ENCODE data around the gene MUC6.

The MUC6 gene

GRCh38 chr11:1051356-1052132 lies 15.0 kb upstream of the MUC6 start:
- no peak for DNase-seq (ENCODE audit: low read depth in 2 of 3, low spot score in 2 of 3)

GRCh38 chr11:1050581-1051355 lies 14.2 kb upstream of the MUC6 start:
- DNase-seq (ENCODE audit: low read depth in 2 of 3, low spot score in 2 of 3), result peak; percentile 38 to 52 (median 42)

DNA sequence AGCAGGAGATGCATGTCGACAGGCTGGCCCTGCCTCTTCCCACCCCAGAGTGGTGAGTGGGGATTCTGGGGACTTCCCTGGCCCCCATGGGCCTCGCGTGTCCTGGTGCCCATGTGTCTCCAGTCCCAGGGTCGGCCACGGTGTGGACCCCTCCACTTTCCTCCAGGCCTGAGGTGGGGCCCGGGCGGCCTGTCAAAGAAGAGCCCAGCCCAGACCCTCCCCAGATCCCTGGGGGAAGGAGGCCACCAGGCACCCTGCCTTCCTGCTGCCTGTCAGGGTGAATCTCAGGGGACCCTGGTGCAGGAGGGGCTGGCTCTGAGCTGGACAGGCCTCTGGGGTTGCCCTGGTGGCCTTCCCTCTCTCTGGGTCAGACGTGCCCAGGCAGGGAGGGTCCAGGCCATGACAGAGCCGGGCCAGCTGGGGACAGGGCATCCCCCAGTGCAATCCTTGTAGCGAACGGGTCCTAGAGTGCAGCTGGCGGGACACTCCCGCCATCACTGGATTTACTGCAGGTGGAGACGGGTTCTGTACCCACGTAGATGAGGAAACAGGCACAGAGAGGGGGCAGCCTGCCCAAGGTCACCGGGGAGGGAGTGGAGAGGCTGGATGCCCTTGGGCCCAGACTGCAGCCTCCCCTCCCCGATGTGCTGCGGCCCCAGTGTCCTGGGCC lies 13.5 kb upstream of the MUC6 start:
- no peak for DNase-seq (ENCODE audit: low read depth in 2 of 3, low spot score in 2 of 3)

DNA sequence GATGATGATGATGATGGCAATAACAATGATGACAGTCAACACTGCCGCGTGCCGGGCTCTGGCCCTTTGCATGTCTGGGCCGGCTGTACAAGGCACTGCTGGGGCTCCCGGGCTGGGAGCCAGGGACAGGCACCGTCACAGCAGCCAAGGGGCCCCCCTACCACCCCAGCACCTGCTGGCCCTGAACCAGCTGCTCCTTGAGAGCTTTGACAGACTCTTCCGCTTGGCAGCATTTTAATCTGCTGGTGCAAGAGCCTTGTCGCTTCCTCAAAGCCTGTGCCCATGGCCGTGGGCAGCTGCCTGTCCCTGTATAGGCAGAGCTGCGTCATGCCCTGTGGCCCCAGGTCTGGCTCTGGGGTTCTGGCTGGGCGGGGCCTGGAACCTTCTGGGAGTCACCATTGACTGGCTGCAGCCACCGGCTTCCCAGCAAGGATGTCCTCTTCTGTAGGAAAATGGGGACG lies 12.9 kb upstream of the MUC6 start:
- no peak for DNase-seq (ENCODE audit: low read depth in 2 of 3, low spot score in 2 of 3)

- no peak for DNase-seq (ENCODE audit: low read depth in 2 of 3, low spot score in 2 of 3)
Observed at GRCh38 chr11:1049071-1049405, 12.5 kb upstream of the MUC6 start.

DNA sequence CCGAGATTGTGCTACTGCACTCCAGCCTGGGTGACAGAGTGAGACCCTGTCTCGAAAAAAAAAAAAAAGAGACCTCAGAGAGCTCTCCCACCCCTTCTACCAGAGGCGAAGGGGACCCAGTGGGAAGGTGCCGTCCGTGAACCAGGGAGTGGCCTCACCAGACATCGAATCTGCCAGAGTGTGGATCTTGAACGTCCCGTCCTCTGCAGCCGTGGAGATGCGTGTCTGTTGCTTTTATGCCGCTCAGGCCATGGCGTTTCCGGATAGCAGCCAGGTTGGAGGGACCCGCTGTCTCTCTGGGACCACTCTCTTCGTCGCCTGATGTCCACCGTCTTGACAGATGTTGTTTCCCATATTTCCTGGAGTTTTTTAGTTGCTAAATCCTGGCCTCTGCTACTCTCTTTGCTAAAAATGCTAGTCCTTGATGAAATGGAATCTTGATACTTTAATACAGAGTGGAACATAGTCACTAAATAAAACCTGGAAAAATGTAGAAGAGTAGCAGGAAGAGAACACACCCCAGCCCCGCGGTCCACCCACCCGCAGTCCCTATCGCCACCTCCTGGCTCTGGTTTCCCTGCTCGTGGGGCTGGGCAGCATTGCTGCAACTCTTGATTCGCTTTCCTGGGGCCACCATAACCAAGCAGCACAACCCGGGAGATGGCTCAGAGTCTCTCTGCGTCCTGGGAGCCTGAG lies 12.0 kb upstream of the MUC6 start:
- DNase-seq (ENCODE audit: low read depth in 2 of 3, low spot score in 2 of 3), result no peak

GRCh38 chr11:1047595-1048156 lies 11.2 kb upstream of the MUC6 start:
- DNase-seq (ENCODE audit: low read depth in 2 of 3, low spot score in 2 of 3), result no peak

DNA sequence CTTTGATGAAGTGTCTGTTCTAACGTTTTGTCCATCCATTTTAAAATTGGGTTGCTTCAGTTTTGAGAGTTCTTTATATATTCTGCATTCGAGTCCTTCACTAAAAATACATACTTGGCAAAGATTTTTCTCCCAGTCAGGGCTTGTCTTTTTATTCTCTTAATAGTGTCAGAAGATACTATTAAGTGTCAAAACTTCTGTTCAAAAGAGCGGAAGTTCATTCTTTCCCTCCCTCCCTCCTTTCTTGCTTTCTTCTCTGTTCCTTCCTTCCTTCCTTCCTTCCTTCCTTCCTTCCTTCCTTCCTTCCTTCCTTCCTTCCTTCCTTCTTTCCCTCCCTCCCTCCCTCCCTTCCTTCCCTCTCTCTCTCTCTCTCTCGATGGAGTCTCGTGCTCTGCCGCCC lies 7.6 kb upstream of the MUC6 start:
- no peak for DNase-seq (ENCODE audit: low read depth in 2 of 3, low spot score in 2 of 3)

GRCh38 chr11:1043563-1044096 lies 7.1 kb upstream of the MUC6 start:
- DNase-seq (ENCODE audit: low read depth in 2 of 3, low spot score in 2 of 3), result no peak

- DNase-seq (ENCODE audit: low read depth in 2 of 3, low spot score in 2 of 3), result no peak
Observed at GRCh38 chr11:1042626-1043562, 6.4 kb upstream of the MUC6 start.

DNA sequence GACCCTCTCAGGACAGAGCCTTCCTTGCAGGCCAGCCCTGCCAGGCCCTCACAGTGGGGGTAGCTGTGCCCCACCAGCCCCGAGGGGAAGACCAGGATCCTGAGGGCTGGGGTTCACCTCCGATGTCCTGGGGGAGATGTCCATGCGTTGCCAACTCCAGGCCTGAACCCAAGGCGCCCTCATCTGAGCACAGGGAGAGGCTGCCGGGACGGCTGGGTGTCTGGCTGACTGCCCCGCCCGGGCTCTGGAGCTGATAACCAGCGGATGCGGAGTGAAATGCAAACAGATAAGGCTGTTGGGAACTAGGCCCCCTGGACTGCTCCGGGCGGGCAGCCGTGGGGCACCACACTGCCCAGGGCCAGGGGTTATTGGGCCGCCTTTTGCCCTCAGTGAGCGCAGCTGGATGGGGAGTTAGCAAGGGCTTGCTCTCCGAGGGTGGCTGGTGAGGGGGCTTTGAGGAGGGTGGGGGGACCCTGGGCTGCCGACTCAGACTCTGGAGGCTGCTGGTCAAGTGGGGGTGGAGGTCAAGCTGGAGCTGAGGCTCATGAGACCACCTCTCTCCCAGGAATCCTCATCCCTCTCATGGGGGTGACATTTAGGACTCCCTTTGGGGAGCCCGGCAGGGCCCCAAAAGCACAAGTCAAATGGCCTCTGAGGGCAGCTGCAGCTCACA lies 5.6 kb upstream of the MUC6 start:
- no peak for DNase-seq (ENCODE audit: low read depth in 2 of 3, low spot score in 2 of 3)

GRCh38 chr11:1041471-1041870 lies 5.0 kb upstream of the MUC6 start:
- DNase-seq (ENCODE audit: low read depth in 2 of 3, low spot score in 2 of 3), result no peak

DNA sequence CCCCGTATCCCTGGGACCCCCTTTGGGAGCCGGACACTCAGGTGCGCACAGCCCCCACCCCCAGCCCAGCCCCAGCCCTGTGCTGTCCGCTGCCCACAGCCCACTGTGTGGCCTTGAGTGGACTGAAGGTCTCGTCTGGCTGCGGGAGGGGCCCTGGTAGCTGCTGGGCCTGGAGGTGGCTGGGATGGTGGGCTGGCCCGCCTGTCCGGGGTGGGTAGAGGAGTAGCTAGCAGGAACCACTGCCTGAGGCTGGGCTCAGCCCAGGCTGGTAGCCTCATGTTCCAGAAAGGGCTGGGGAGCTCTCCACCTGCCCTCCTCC lies 4.6 kb upstream of the MUC6 start:
- DNase-seq (ENCODE audit: low read depth in 2 of 3, low spot score in 2 of 3), result no peak

GRCh38 chr11:1040428-1041148 lies 4.1 kb upstream of the MUC6 start:
- DNase-seq (ENCODE audit: low read depth in 2 of 3, low spot score in 2 of 3), result no peak

GRCh38 chr11:1039481-1040427 lies 3.2 kb upstream of the MUC6 start:
- no peak for DNase-seq (ENCODE audit: low read depth in 2 of 3, low spot score in 2 of 3)

GRCh38 chr11:1038921-1039320 lies 2.4 kb upstream of the MUC6 start:
- no peak for DNase-seq (ENCODE audit: low read depth in 2 of 3, low spot score in 2 of 3)

DNA sequence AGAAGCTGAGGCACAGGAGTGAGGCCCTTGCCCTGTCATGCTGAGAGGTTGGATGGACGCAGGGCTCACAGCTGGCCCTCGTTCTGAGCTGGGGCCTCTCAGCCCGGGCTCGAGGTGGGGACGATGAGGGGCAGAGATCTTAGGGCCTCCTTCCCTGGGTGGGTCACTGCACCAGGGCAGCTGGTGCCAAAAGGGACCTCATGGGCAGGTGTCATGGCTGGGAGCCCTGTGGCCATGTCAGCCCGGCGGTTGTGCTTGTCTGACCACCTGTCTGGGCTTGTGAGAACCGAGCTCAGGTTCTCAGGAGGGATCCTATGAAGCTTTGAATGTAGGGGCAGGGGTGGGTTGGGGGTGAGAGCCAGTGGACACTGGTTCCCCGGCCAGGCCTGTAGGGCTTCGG lies 1.8 kb upstream of the MUC6 start:
- DNase-seq (ENCODE audit: low read depth in 2 of 3, low spot score in 2 of 3), result no peak
